Aorta (tissue), 5 donors: ENCODE data around the gene GGT6. TPM values are rescaled to one million over a fixed set of nuclear protein-coding genes. Genes with fewer than 3 reads are reported as not detected.
A peak's percentile ranks its signal among the peaks of the same experiment; 100 is the strongest.
"Not testable (repeated sequence)": the region's sequence is repeated elsewhere in the genome, so short reads cannot be mapped to it uniquely, and the experiment has no call there.

Experiments
- ATAC-seq: fragments of 200-7000 bp; cut with Tn5 transposase; one replicate; pipeline ENCODE4 v1.9.1; 2022; ENCODE audit warnings: moderate library complexity; ENCODE audit not compliant: low FRiP score
- DNase-seq, 2 donors: peaks; one replicate each; pipeline ENCODE4 v3.0.0-alpha.2; 2020
- H3K27ac ChIP-seq, 2 donors: one replicate each; pipeline ENCODE4 v1.5.1; 2013; ENCODE audit warnings: low read length in 2 of 2, mild to moderate bottlenecking in 2 of 2, moderate library complexity in 2 of 2, control low read depth in 1 of 2, inconsistent platforms in 1 of 2, low read depth in 1 of 2
- H3K27me3 ChIP-seq, 2 donors: one replicate each; pipeline ENCODE4 v1.6.1; 2013; ENCODE audit warnings: control low read depth in 1 of 2, low read length in 1 of 2, mild to moderate bottlenecking in 1 of 2, moderate library complexity in 1 of 2; ENCODE audit not compliant: insufficient read depth in 2 of 2, control insufficient read depth in 1 of 2
- H3K36me3 ChIP-seq, 2 donors: one replicate each; pipeline ENCODE4 v1.6.1; 2013; ENCODE audit warnings: control low read depth in 1 of 2, low read length in 1 of 2, mild to moderate bottlenecking in 1 of 2; ENCODE audit not compliant: insufficient read depth in 2 of 2, control insufficient read depth in 1 of 2
- H3K4me1 ChIP-seq, 2 donors: one replicate each; pipeline ENCODE4 v1.6.1; 2013; ENCODE audit warnings: low read length in 2 of 2, control low read depth in 1 of 2, mild to moderate bottlenecking in 1 of 2, moderate library complexity in 1 of 2; ENCODE audit not compliant: insufficient read depth in 2 of 2, control insufficient read depth in 1 of 2
- H3K4me3 ChIP-seq, 2 donors: one replicate each; pipeline ENCODE4 v1.5.1; 2013; ENCODE audit warnings: low read length in 2 of 2, control low read depth in 1 of 2, mild to moderate bottlenecking in 1 of 2
- H3K9me3 ChIP-seq: one replicate; pipeline ENCODE4 v1.6.1; 2013; ENCODE audit warnings: mild to moderate bottlenecking, low read length; ENCODE audit not compliant: control insufficient read depth
- WGBS, 2 donors: extraction: QIAGEN DNeasy Blood & Tissue Kit; methylation state at CpG; one replicate each; pipeline ENCODE4 v1.1.7; 2013; 5-methylcytosine and 5-hydroxymethylcytosine counted together
- intact Hi-C, 2 donors: fragments of 100-400 bp; cut with DNase I; formaldehyde crosslinking; loops; one replicate each; pipeline versions ENCODE4 v1.14.2 to v1.15.0; 2022
- long read RNA-seq, 2 donors: library from polyadenylated mRNA; unstranded; transcript quantifications; one replicate each; pipeline ENCODE4 v2.0.0, GENCODE V29; 2020 to 2021
- polyA plus RNA-seq, 2 donors: library from polyadenylated mRNA; stranded (reverse); fragments of 200-250 nt; gene quantifications; one replicate each; pipeline ENCODE4 v1.2.3, GENCODE V29; 2013
- total RNA-seq, 2 donors: library from RNA; stranded (reverse); fragmentation: NEBNext Ultra II Directional; extraction: Animal tissue kit (Norgen Biotek cat#: 25700); gene quantifications; one replicate each; pipeline ENCODE4 v1.2.1, GENCODE V29; 2021
- donor health status: healthy with polysubstance abuse.
- donor health status: Bipolar disorder and iron deficiency.
- donor health status: DM: no; HTN: no; CAD: no.
- donor health status: DM: no; HTN: no; CAD: no.
- donor health status: DM: yes; HTN: yes; CAD: no.

GGT6 gene
- total RNA-seq (not detected), polyA plus RNA-seq (1 to 10 TPM in 1 of 2 donors, not detected in 1; 3.5 TPM)
- long read RNA-seq, donor 1 = 0 reads
- long read RNA-seq, donor 2 = 0 reads

GRCh38 chr17:4560421-4560820, at the start of gene GGT6:
Gene GGT6 (minus strand): TSS chr17:4560577. CDS start chr17:4560521, 56 bp downstream.
- H3K27me3 ChIP-seq = no peaks in the 10 kb centered on the region
- intact Hi-C loops = loop anchor here in 1 of 2 donors (10.0 kb wide), 1 partner anchor 136 kb away; no protein-coding TSS in a partner anchor
- no peak within 1 kb of the TSS for H3K27ac ChIP-seq
- H3K4me1 ChIP-seq = peaks cover 0 to 4% of the 10 kb centered on the region in 2 donors
- H3K4me3 ChIP-seq = no peak within 1 kb of the TSS
- H3K36me3 ChIP-seq = no peaks in the 10 kb centered on the region
- no peaks in the 10 kb centered on the region for H3K9me3 ChIP-seq
- DNase-seq (no peak), ATAC-seq (no peak)
- WGBS, 2 donors = 87 to 89% methylated on average over 12 of the region's 12 CpGs

- H3K36me3 ChIP-seq = no peaks in the 10 kb centered on the region
- H3K27ac ChIP-seq = no peak overlapping the region
- ATAC-seq (no peak), DNase-seq (no peak)
- H3K4me3 ChIP-seq = no peak overlapping the region
- H3K4me1 ChIP-seq = no peaks in the 10 kb centered on the region
- intact Hi-C loops = no loop called here
- no peaks in the 10 kb centered on the region for H3K27me3 ChIP-seq
- no peaks in the 10 kb centered on the region for H3K9me3 ChIP-seq
- WGBS, 2 donors = 91 to 96% methylated on average over 5 of the region's 5 CpGs
Observed at GRCh38 chr17:4610162-4610561, 49.8 kb upstream of the GGT6 start.

DNA sequence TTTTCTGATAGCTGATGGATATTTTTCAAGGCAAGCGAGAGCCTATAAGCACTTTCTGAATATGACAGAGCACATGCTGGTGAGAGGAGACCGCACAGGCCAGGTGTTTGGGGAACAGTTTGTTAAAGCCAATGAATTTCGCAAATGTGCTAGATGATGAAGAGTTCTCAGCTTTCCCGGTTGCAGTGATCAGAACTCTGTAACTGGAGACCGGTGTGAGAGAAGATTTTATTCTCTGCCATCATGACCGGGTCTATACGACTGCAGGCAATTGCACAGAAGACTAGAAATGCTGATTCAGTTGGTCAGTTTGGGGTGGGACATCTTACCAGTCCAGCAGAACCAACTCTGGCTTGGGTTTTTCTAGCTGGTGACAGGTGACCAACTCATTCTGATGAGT, 49.4 kb upstream of the GGT6 start:
- intact Hi-C loops = no loop called here
- no peaks in the 10 kb centered on the region for H3K4me1 ChIP-seq
- H3K27me3 ChIP-seq = no peaks in the 10 kb centered on the region
- DNase-seq (peak in 1 of 2 donors; percentile 21), ATAC-seq (no peak)
- H3K9me3 ChIP-seq = no peaks in the 10 kb centered on the region
- H3K36me3 ChIP-seq = no peaks in the 10 kb centered on the region
- H3K27ac ChIP-seq = no peak overlapping the region
- H3K4me3 ChIP-seq = no peak overlapping the region
- 92 to 93% methylated on average over 7 of the region's 7 CpGs for WGBS, 2 donors

GRCh38 chr17:4607773-4608187, 47.4 kb upstream of the GGT6 start:
- Histone ChIP-seq H3K27ac (no peak overlapping the region), H3K4me1 (no peaks in the 10 kb centered on the region), H3K27me3 (no peaks in the 10 kb centered on the region), H3K4me3 (no peak overlapping the region), H3K9me3 (no peaks in the 10 kb centered on the region), H3K36me3 (no peaks in the 10 kb centered on the region)
- 4 to 5% methylated on average over 9 of the region's 9 CpGs for WGBS, 2 donors
- peak; percentile 11 for ATAC-seq
- intact Hi-C loops = no loop called here
- DNase-seq = peak; percentile 80 to 89

DNA sequence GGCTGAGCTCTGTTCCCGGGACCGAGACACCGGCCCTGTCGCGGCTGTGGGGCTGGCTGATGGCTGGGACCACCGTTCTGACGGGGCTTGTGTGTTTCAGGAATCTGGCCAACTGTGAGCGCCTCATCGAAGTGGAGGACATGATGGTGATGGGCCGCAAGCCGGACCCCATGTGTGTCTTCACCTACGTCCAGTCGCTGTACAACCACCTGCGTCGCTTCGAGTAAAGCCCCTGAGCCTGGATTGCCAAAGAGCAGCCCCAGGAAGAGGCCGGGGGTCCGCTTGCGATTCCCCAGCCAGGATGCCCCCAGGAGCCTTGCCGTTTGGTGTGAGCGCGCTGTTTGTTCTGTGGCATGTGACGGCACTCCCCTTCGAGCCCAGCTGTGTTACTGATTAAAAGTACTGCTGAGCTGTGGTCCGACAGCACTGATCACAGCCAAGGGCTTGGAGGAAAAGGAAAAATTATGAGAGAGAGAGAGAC, 46.9 kb upstream of the GGT6 start:
- intact Hi-C loops = no loop called here
- no peak overlapping the region for H3K27ac ChIP-seq
- no peaks in the 10 kb centered on the region for H3K36me3 ChIP-seq
- H3K4me3 ChIP-seq = no peak overlapping the region
- DNase-seq = peak in 1 of 2 donors; percentile 56
- H3K9me3 ChIP-seq = no peaks in the 10 kb centered on the region
- ATAC-seq = peak; percentile 46
- H3K4me1 ChIP-seq = no peaks in the 10 kb centered on the region
- no peaks in the 10 kb centered on the region for H3K27me3 ChIP-seq
- WGBS, 2 donors = 69% methylated on average over 25 of the region's 25 CpGs

GRCh38 chr17:4605826-4606225, 45.4 kb upstream of the GGT6 start:
- Histone ChIP-seq H3K4me3 (no peak overlapping the region), H3K4me1 (no peaks in the 10 kb centered on the region), H3K36me3 (no peaks in the 10 kb centered on the region), H3K27me3 (no peaks in the 10 kb centered on the region), H3K27ac (no peak overlapping the region), H3K9me3 (no peaks in the 10 kb centered on the region)
- ATAC-seq (no peak), DNase-seq (peak in 1 of 2 donors; percentile 49)
- intact Hi-C loops = no loop called here
- 80 to 83% methylated on average over 12 of the region's 12 CpGs for WGBS, 2 donors

DNA sequence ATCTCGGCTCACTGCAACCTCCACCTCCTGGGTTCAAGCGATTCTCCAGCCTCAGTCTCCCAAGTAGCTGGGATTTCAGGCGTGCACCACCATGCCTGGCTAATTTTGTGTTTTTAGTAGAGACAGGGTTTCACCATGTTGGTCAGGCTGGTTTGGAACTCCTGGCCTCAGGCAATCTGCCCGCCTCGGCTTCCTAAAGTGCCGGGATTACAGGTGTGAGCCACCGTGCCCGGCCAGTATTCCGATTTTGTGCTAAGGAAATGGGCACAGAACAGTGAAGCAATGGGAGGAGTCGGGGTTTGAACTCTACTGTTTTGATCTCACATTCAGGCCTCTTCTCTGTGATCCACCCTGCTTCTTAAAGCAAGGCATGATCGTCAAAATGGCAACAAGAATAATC, 44.4 kb upstream of the GGT6 start:
- H3K27me3 ChIP-seq, intact Hi-C loops, H3K4me1 ChIP-seq, H3K36me3 ChIP-seq, H3K4me3 ChIP-seq, H3K9me3 ChIP-seq, ATAC-seq, H3K27ac ChIP-seq: not testable (repeated sequence)
- WGBS, 2 donors = 94 to 97% methylated on average over 11 of the region's 11 CpGs
- peak in 1 of 2 donors; percentile 18 for DNase-seq

- 74 to 75% methylated on average over 18 of the region's 18 CpGs for WGBS, 2 donors
- Histone ChIP-seq H3K27me3 (no peaks in the 10 kb centered on the region), H3K4me1 (no peaks in the 10 kb centered on the region), H3K9me3 (no peaks in the 10 kb centered on the region), H3K4me3 (no peak overlapping the region), H3K27ac (no peak overlapping the region), H3K36me3 (no peaks in the 10 kb centered on the region)
- DNase-seq = peak in 1 of 2 donors; percentile 53
- intact Hi-C loops = no loop called here
- no peak for ATAC-seq
Observed at GRCh38 chr17:4604111-4604644, 43.8 kb upstream of the GGT6 start.

GRCh38 chr17:4602041-4602440, 41.7 kb upstream of the GGT6 start:
- no peak for DNase-seq
- intact Hi-C loops = no loop called here
- Histone ChIP-seq H3K4me1 (no peaks in the 10 kb centered on the region), H3K27me3 (no peaks in the 10 kb centered on the region), H3K36me3 (no peaks in the 10 kb centered on the region), H3K4me3 (no peak overlapping the region), H3K9me3 (no peaks in the 10 kb centered on the region), H3K27ac (no peak overlapping the region)
- WGBS, 2 donors = 79 to 82% methylated on average over 5 of the region's 5 CpGs
- no peak for ATAC-seq
